Sigmoid colon (tissue), 4 donors: ENCODE results near the gene CEP95.

Source experiments
- CTCF ChIP-seq, 4 experiments: fragments of 450-650 bp in 3 of 4; fragments of 200-600 bp in 1 of 4; IDR thresholded peaks; one replicate each; pipeline ENCODE4 v1.5.1; 2016 to 2019; ENCODE audit warnings: antibody characterized with exemption in 4 of 4, mild to moderate bottlenecking in 3 of 4, moderate library complexity in 2 of 4
- EP300 ChIP-seq, 4 donors: sonication (generic); formaldehyde crosslinking; IDR thresholded peaks; one replicate each; pipeline ENCODE4 v1.6.1; 2017; ENCODE audit warnings: antibody characterized with exemption in 4 of 4
- POLR2A ChIP-seq, 2 donors: fragments of 450-650 bp; IDR thresholded peaks; one replicate each; pipeline ENCODE4 v1.6.1; 2016; ENCODE audit warnings: antibody characterized with exemption in 2 of 2, mild to moderate bottlenecking in 2 of 2, moderate library complexity in 2 of 2

GRCh38 chr17:64504769-64505339, 1.9 kb upstream of the CEP95 start:
- TF ChIP-seq CTCF (IDR thresholded peaks at IDR 0.05), result no peak
- no peak for TF ChIP-seq POLR2A (IDR thresholded peaks at IDR 0.05)
- no peak for TF ChIP-seq EP300 (IDR thresholded peaks at IDR 0.05)
